RWPE2 (cell line): Measurements from ENCODE around the gene SYTL3.

Experiments used
- ATAC-seq: fragments of 200-7000 bp; cut with Tn5 transposase; 3 replicates; pipeline ENCODE4 v1.9.1; 2021; ENCODE audit warnings: low read depth
- DNase-seq: peaks from one replicate; pipeline ENCODE4 v3.0.0-alpha.2; 2020; ENCODE audit warnings: low spot score
- H3K27ac ChIP-seq: fragments of 450-650 bp; 2 replicates; pipeline ENCODE4 v1.5.1; 2017; ENCODE audit warnings: mild to moderate bottlenecking; ENCODE audit not compliant: poor library complexity, severe bottlenecking
- H3K27me3 ChIP-seq: fragments of 250-450 bp; sonication (Bioruptor Pico); 2 replicates; pipeline ENCODE4 v1.5.1; 2021; ENCODE audit warnings: mild to moderate bottlenecking, moderate library complexity; ENCODE audit not compliant: insufficient read depth, poor library complexity, severe bottlenecking
- H3K36me3 ChIP-seq: fragments of 250-450 bp; sonication (Bioruptor Pico); 2 replicates; pipeline ENCODE4 v1.5.1; 2020; ENCODE audit warnings: low read depth, mild to moderate bottlenecking, moderate library complexity
- H3K4me1 ChIP-seq: fragments of 250-450 bp; sonication (Bioruptor Pico); 2 replicates; pipeline ENCODE4 v1.5.1; 2021; ENCODE audit warnings: mild to moderate bottlenecking, moderate library complexity; ENCODE audit not compliant: insufficient read depth, poor library complexity, severe bottlenecking
- H3K4me3 ChIP-seq: fragments of 250-450 bp; sonication (Bioruptor Pico); 2 replicates; pipeline ENCODE4 v1.5.1; 2021; ENCODE audit warnings: mild to moderate bottlenecking, moderate library complexity; ENCODE audit not compliant: severe bottlenecking
- H3K9me3 ChIP-seq: fragments of 250-450 bp; sonication (Bioruptor Pico); 2 replicates; pipeline ENCODE4 v1.5.1; 2021; ENCODE audit warnings: mild to moderate bottlenecking, moderate library complexity; ENCODE audit not compliant: severe bottlenecking
- TF ChIP-seq, protein P1 (sequence below): fragments of 450-650 bp; IDR thresholded peaks from one replicate; pipeline ENCODE4 v1.5.1; 2017; ENCODE audit warnings: mild to moderate bottlenecking, moderate library complexity; ENCODE audit not compliant: poor library complexity, severe bottlenecking

SYTL3 gene

DNA sequence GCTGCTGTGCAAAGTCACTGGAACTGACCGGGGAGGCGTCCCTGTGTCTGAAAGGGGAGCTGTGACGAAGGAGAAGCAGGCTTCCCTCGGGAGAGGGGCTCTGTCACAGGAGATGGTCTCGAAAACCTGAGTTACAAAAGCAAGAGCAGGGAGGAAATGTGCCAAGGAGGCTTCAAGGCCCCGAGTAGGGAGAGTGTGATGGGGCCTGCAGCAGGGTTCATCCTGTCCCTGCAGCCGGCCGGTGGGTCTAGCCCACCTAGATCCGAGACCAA, 22.0 kb upstream of the SYTL3 start:
- TF ChIP-seq, protein P1, sequence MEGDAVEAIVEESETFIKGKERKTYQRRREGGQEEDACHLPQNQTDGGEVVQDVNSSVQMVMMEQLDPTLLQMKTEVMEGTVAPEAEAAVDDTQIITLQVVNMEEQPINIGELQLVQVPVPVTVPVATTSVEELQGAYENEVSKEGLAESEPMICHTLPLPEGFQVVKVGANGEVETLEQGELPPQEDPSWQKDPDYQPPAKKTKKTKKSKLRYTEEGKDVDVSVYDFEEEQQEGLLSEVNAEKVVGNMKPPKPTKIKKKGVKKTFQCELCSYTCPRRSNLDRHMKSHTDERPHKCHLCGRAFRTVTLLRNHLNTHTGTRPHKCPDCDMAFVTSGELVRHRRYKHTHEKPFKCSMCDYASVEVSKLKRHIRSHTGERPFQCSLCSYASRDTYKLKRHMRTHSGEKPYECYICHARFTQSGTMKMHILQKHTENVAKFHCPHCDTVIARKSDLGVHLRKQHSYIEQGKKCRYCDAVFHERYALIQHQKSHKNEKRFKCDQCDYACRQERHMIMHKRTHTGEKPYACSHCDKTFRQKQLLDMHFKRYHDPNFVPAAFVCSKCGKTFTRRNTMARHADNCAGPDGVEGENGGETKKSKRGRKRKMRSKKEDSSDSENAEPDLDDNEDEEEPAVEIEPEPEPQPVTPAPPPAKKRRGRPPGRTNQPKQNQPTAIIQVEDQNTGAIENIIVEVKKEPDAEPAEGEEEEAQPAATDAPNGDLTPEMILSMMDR: no peak
- H3K4me3 ChIP-seq: no peak overlapping the region
- H3K4me1 ChIP-seq: peaks cover 9% of the 10 kb centered on the region
- ATAC-seq (no peak), DNase-seq (no peak)
- H3K9me3 ChIP-seq: no peaks in the 10 kb centered on the region
- no peak overlapping the region for H3K27ac ChIP-seq
- H3K27me3 ChIP-seq: no peaks in the 10 kb centered on the region
- peaks cover 58% of the 10 kb centered on the region for H3K36me3 ChIP-seq

DNA sequence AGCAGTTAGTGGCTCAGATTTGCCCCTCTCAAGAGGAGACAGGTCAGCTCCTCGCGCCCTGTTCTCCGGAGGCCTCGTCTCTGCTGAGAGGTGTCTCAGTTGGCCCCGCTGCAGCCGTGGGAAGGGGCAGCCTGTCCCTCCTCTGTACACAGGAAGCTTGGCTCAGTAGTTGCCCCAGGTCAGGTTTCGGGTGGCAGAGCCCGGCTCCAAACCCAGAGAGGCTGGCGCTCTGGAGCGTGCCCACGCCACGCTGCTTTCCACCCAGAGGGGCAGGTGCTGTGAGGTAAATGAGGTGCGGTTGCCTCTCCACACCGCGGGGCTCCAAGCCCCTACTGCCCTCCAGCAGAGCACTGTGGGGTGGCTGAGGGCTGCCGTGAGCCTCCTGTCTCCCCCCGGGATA, 21.3 kb upstream of the SYTL3 start:
- H3K4me1 ChIP-seq: peaks cover 9% of the 10 kb centered on the region
- TF ChIP-seq, protein P1: no peak
- H3K4me3 ChIP-seq: no peak overlapping the region
- peaks cover 58% of the 10 kb centered on the region for H3K36me3 ChIP-seq
- no peak overlapping the region for H3K27ac ChIP-seq
- DNase-seq (peak; percentile 39), ATAC-seq (no peak)
- no peaks in the 10 kb centered on the region for H3K27me3 ChIP-seq
- no peaks in the 10 kb centered on the region for H3K9me3 ChIP-seq

DNA sequence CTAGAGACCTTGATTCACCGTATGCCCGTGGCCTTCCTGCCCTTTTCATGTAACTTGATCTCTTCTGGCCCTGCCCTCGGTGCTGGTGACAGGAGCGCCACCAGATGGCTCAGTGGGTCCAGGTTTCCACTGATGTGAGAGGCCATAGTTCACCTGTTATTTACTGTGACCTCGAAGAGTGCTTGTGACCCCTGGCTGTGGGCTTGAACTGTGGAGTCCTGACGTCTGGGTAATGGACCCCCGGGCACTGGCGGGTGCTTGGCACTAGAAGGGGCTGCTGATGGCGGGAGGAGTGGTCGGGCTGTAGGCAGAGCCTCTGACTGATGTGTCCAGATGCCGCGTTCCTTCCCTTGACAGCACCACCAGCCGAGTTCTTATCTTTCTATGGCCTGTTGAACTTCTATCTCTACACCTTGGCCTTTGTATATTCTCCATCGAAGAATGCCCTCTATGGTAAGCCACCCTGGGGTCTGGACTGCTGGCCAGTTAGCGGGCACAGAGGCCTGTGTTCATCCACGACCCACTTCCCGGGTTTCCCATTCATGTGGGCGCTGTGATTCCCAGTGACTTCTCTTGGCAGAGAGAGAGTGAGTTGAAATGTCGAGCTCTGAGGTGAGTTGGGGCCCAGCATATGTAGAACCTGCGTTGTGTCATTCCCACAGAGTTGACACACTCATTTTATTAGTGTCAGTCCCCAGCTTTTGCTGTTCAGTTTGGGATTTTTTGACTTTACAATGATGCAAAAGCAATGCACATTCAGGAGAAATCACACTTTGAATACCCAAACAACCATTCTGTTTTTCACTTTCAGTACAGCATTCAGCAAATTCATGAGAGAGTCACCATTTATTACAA, 20.3 kb upstream of the SYTL3 start:
- Histone ChIP-seq H3K4me1 (peaks cover 9% of the 10 kb centered on the region), H3K4me3 (no peak overlapping the region), H3K27me3 (no peaks in the 10 kb centered on the region), H3K27ac (no peak overlapping the region), H3K36me3 (peaks cover 67% of the 10 kb centered on the region), H3K9me3 (no peaks in the 10 kb centered on the region)
- TF ChIP-seq, protein P1: no peak
- peak; percentile 47 for DNase-seq
- ATAC-seq: no peak

DNA sequence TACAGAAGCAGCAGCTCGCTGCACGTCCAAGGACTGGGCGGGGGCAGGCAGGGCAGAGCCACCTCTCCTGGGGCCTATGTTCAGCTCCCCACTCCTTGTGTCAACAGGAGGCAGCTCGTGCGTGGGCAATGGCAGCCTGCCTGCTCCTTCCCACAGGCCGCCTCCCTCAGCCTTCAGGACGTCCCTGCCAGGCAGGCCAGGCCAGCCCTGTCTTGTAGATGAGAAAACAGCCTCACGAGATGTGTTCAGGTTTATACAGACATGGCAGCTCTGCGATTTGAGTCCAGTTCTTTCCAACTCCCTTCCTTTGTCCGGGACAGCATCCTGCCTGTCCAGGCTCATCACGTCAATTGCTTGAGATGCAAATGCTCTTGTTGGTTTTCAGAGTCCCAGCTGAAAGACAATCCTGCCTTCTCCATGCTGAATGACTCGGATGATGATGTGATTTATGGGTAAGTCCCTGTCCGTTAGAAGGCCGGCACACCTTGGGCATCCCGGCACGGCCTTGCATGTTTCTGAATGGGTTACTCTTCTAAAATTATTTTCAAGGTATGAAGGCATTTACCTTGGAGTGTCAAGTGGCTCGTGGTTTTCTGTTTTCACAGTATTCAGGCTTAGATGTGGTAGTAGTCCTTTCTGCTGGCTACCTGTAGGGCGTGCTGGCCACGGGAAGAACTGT, 18.8 kb upstream of the SYTL3 start:
- H3K27ac ChIP-seq: peak overlapping the region; percentile 31
- H3K27me3 ChIP-seq: no peaks in the 10 kb centered on the region
- peak; percentile 45 for DNase-seq
- H3K36me3 ChIP-seq: peaks cover 74% of the 10 kb centered on the region
- TF ChIP-seq, protein P1: no peak
- H3K9me3 ChIP-seq: no peaks in the 10 kb centered on the region
- peak; percentile 18 for ATAC-seq
- no peak overlapping the region for H3K4me3 ChIP-seq
- H3K4me1 ChIP-seq: peaks cover 9% of the 10 kb centered on the region
